ENCODE data around the gene USH1C.

USH1C gene

GRCh38 chr11:17476317-17477083 is 67.7 kb downstream of the USH1C start, which contains the start of gene ABCC8:
Gene ABCC8, minus strand, starts transcription at chr11:17476845. Its CDS starts 69 bp downstream, at chr11:17476776.
- no peak for DNase-seq
- no peak within 1 kb of the TSS for H3K27ac Mint-ChIP-seq
- no peaks in the 10 kb centered on the region for H3K36me3 Mint-ChIP-seq (ENCODE audit: low read depth)
- H3K4me3 Mint-ChIP-seq: peak within 1 kb of the TSS; percentile 10
- peaks cover 2% of the 10 kb centered on the region for H3K4me1 Mint-ChIP-seq (ENCODE audit: low read depth)
- H3K9me3 Mint-ChIP-seq: no peaks in the 10 kb centered on the region
- H3K27me3 Mint-ChIP-seq: peaks cover 72% of the 10 kb centered on the region

- no peak for DNase-seq
- no peaks in the 10 kb centered on the region for H3K9me3 Mint-ChIP-seq
- peaks cover 72% of the 10 kb centered on the region for H3K27me3 Mint-ChIP-seq
- H3K4me1 Mint-ChIP-seq (ENCODE audit: low read depth): peaks cover 2% of the 10 kb centered on the region
- H3K36me3 Mint-ChIP-seq (ENCODE audit: low read depth): no peaks in the 10 kb centered on the region
- no peak overlapping the region for H3K4me3 Mint-ChIP-seq
- no peak overlapping the region for H3K27ac Mint-ChIP-seq
Observed at GRCh38 chr11:17475666-17476316, 68.4 kb downstream of the USH1C start.

GRCh38 chr11:17473071-17473744 is 71.0 kb downstream of the USH1C start:
- no peak overlapping the region for H3K27ac Mint-ChIP-seq
- H3K27me3 Mint-ChIP-seq: peaks cover 55% of the 10 kb centered on the region
- H3K9me3 Mint-ChIP-seq: no peaks in the 10 kb centered on the region
- H3K36me3 Mint-ChIP-seq (ENCODE audit: low read depth): no peaks in the 10 kb centered on the region
- no peak for DNase-seq
- H3K4me1 Mint-ChIP-seq (ENCODE audit: low read depth): peaks cover 2% of the 10 kb centered on the region
- H3K4me3 Mint-ChIP-seq: no peak overlapping the region

GRCh38 chr11:17472467-17472866 is 71.7 kb downstream of the USH1C start:
- no peak for DNase-seq
- Mint-ChIP-seq H3K36me3 (ENCODE audit: low read depth) (no peaks in the 10 kb centered on the region), H3K27me3 (peaks cover 47% of the 10 kb centered on the region), H3K4me1 (ENCODE audit: low read depth) (peaks cover 2% of the 10 kb centered on the region), H3K27ac (no peak overlapping the region), H3K9me3 (no peaks in the 10 kb centered on the region), H3K4me3 (no peak overlapping the region)

GRCh38 chr11:17471501-17471900 is 72.7 kb downstream of the USH1C start:
- no peak overlapping the region for H3K27ac Mint-ChIP-seq
- no peak overlapping the region for H3K4me3 Mint-ChIP-seq
- no peaks in the 10 kb centered on the region for H3K9me3 Mint-ChIP-seq
- no peak for DNase-seq
- no peaks in the 10 kb centered on the region for H3K36me3 Mint-ChIP-seq (ENCODE audit: low read depth)
- peaks cover 40% of the 10 kb centered on the region for H3K27me3 Mint-ChIP-seq
- peaks cover 2% of the 10 kb centered on the region for H3K4me1 Mint-ChIP-seq (ENCODE audit: low read depth)

- H3K4me1 Mint-ChIP-seq (ENCODE audit: low read depth): no peaks in the 10 kb centered on the region
Observed at GRCh38 chr11:17469998-17470397, 74.2 kb downstream of the USH1C start.

GRCh38 chr11:17468122-17468521 is 76.1 kb downstream of the USH1C start:
- Mint-ChIP-seq H3K36me3 (ENCODE audit: low read depth) (no peaks in the 10 kb centered on the region), H3K9me3 (no peaks in the 10 kb centered on the region), H3K27ac (no peak overlapping the region), H3K27me3 (peaks cover 8% of the 10 kb centered on the region), H3K4me3 (no peak overlapping the region), H3K4me1 (ENCODE audit: low read depth) (no peaks in the 10 kb centered on the region)
- no peak for DNase-seq

More at GRCh38 chr11:17469998-17470397, 74.2 kb downstream of the USH1C start:
- Mint-ChIP-seq H3K9me3 (no peaks in the 10 kb centered on the region), H3K36me3 (ENCODE audit: low read depth) (no peaks in the 10 kb centered on the region), H3K27ac (no peak overlapping the region), H3K27me3 (peaks cover 25% of the 10 kb centered on the region), H3K4me3 (no peak overlapping the region)
- DNase-seq: no peak

- Mint-ChIP-seq H3K36me3 (ENCODE audit: low read depth) (no peaks in the 10 kb centered on the region), H3K9me3 (no peaks in the 10 kb centered on the region), H3K4me1 (ENCODE audit: low read depth) (no peaks in the 10 kb centered on the region), H3K4me3 (no peak overlapping the region), H3K27me3 (no peaks in the 10 kb centered on the region), H3K27ac (no peak overlapping the region)
- no peak for DNase-seq
Observed at GRCh38 chr11:17463546-17464174, 80.6 kb downstream of the USH1C start.

GRCh38 chr11:17462940-17463339 is 81.3 kb downstream of the USH1C start:
- Mint-ChIP-seq H3K36me3 (ENCODE audit: low read depth) (no peaks in the 10 kb centered on the region), H3K27ac (no peak overlapping the region), H3K9me3 (no peaks in the 10 kb centered on the region), H3K4me3 (no peak overlapping the region), H3K27me3 (no peaks in the 10 kb centered on the region), H3K4me1 (ENCODE audit: low read depth) (no peaks in the 10 kb centered on the region)
- no peak for DNase-seq

- Mint-ChIP-seq H3K27ac (no peak overlapping the region), H3K27me3 (peaks cover 3% of the 10 kb centered on the region), H3K36me3 (ENCODE audit: low read depth) (no peaks in the 10 kb centered on the region), H3K9me3 (no peaks in the 10 kb centered on the region), H3K4me1 (ENCODE audit: low read depth) (no peaks in the 10 kb centered on the region), H3K4me3 (no peak overlapping the region)
- DNase-seq: no peak
Observed at GRCh38 chr11:17460406-17460805, 83.8 kb downstream of the USH1C start.

GRCh38 chr11:17459236-17459896 is 84.8 kb downstream of the USH1C start:
- Mint-ChIP-seq H3K27ac (no peak overlapping the region), H3K4me3 (no peak overlapping the region), H3K36me3 (ENCODE audit: low read depth) (no peaks in the 10 kb centered on the region), H3K9me3 (no peaks in the 10 kb centered on the region), H3K4me1 (ENCODE audit: low read depth) (no peaks in the 10 kb centered on the region), H3K27me3 (peaks cover 3% of the 10 kb centered on the region)
- DNase-seq: no peak

GRCh38 chr11:17458268-17458667 is 85.9 kb downstream of the USH1C start:
- no peaks in the 10 kb centered on the region for H3K4me1 Mint-ChIP-seq (ENCODE audit: low read depth)
- H3K9me3 Mint-ChIP-seq: no peaks in the 10 kb centered on the region

GRCh38 chr11:17457396-17458173 is 86.6 kb downstream of the USH1C start:
- H3K36me3 Mint-ChIP-seq (ENCODE audit: low read depth): no peaks in the 10 kb centered on the region
- no peak overlapping the region for H3K4me3 Mint-ChIP-seq
- peaks cover 3% of the 10 kb centered on the region for H3K27me3 Mint-ChIP-seq

More at GRCh38 chr11:17458268-17458667, 85.9 kb downstream of the USH1C start:
- Mint-ChIP-seq H3K27ac (no peak overlapping the region), H3K36me3 (ENCODE audit: low read depth) (no peaks in the 10 kb centered on the region), H3K4me3 (no peak overlapping the region), H3K27me3 (peaks cover 3% of the 10 kb centered on the region)
- no peak for DNase-seq

More at GRCh38 chr11:17457396-17458173, 86.6 kb downstream of the USH1C start:
- Mint-ChIP-seq H3K4me1 (ENCODE audit: low read depth) (no peaks in the 10 kb centered on the region), H3K9me3 (no peaks in the 10 kb centered on the region), H3K27ac (no peak overlapping the region)
- DNase-seq: no peak

All from activated T-cell treated with anti-CD3 and anti-CD28 coated beads, Interleukin-2, amount 50 U/mL, for 24 hours (primary cell).